PC-9 (cell line): Measurements from ENCODE around the gene MAP3K5. TPM values are rescaled to one million over a fixed set of nuclear protein-coding genes. Genes with fewer than 3 reads are reported as not detected.

Experiments used
- BruUV-seq: library from RNA; stranded (reverse); fragments of 400-500 nt; replicated peaks from 2 replicates; lab custom pipeline; 2021; lab: Mats Ljungman, UMichigan
- CTCF ChIA-PET: fragments of 300-600 bp; sonication (Branson Sonifier 250); formaldehyde crosslinking; loops from one replicate; lab custom pipeline; 2022; ENCODE audit warnings: antibody characterized with exemption; lab: Charles Lee
- POLR2A ChIA-PET: fragments of 300-600 bp; sonication (Branson Sonifier 250); formaldehyde crosslinking; loops from one replicate; lab custom pipeline; 2022; ENCODE audit warnings: antibody characterized with exemption; ENCODE audit not compliant: unreplicated experiment; lab: Charles Lee
- DNase-seq, 2 experiments: peaks; one replicate each; pipeline versions ENCODE4 v3.0.0 to v3.0.0-alpha.2; 2015 to 2022; ENCODE audit warnings: mixed read lengths in 1 of 2
- H2AFZ ChIP-seq: fragments of 200-600 bp; sonication (generic); 2 replicates; pipeline ENCODE4 v1.8.1; 2017; ENCODE audit warnings: antibody characterized with exemption
- H3F3A ChIP-seq: fragments of 200-600 bp; sonication (generic); 2 replicates; pipeline ENCODE4 v1.8.1; 2017; ENCODE audit warnings: antibody characterized with exemption, mild to moderate bottlenecking, low read depth; ENCODE audit not compliant: insufficient read depth
- H3K27ac ChIP-seq: fragments of 200-600 bp; sonication (generic); 2 replicates; pipeline ENCODE4 v1.6.1; 2016; ENCODE audit warnings: mixed run types
- H3K27me3 ChIP-seq: fragments of 200-600 bp; sonication (generic); 2 replicates; pipeline ENCODE4 v1.6.1; 2016; ENCODE audit warnings: low read depth, mixed run types; ENCODE audit not compliant: insufficient read depth
- H3K36me3 ChIP-seq: fragments of 200-600 bp; sonication (generic); 2 replicates; pipeline ENCODE4 v1.6.1; 2016; ENCODE audit warnings: low read depth, mixed run types
- H3K4me1 ChIP-seq: fragments of 200-600 bp; sonication (generic); replicated peaks from 2 replicates; pipeline ENCODE4 v1.6.1; 2016; ENCODE audit warnings: mixed run types; ENCODE audit not compliant: insufficient read depth
- H3K4me2 ChIP-seq: fragments of 200-600 bp; sonication (generic); 2 replicates; pipeline ENCODE4 v1.6.1; 2017; ENCODE audit warnings: mixed run types
- H3K4me3 ChIP-seq: fragments of 200-600 bp; sonication (generic); 2 replicates; pipeline ENCODE4 v1.6.1; 2016; ENCODE audit warnings: mixed run types
- H3K79me2 ChIP-seq: fragments of 200-600 bp; sonication (generic); 2 replicates; pipeline ENCODE4 v1.6.1; 2017; ENCODE audit warnings: low read depth, mixed run types
- H3K9me2 ChIP-seq: fragments of 200-600 bp; sonication (generic); 2 replicates; pipeline ENCODE4 v1.8.1; 2017; ENCODE audit warnings: mild to moderate bottlenecking; ENCODE audit not compliant: insufficient read depth
- H3K9me3 ChIP-seq: fragments of 200-600 bp; sonication (generic); 2 replicates; pipeline ENCODE4 v1.8.1; 2016; ENCODE audit warnings: low read depth; ENCODE audit not compliant: insufficient read depth
- H4K20me1 ChIP-seq: fragments of 200-600 bp; sonication (generic); 2 replicates; pipeline ENCODE4 v1.8.1; 2017; ENCODE audit not compliant: insufficient read depth
- EZH2 ChIP-seq: fragments of 200-600 bp; sonication (generic); IDR thresholded peaks from 2 replicates; pipeline ENCODE4 v1.8.0; 2017; ENCODE audit warnings: antibody characterized with exemption, low read depth
- intact Hi-C: fragments of 100-400 bp; cut with micrococcal nuclease; formaldehyde crosslinking; loops from one replicate; pipeline ENCODE4 v1.10.0; 2022; ENCODE audit not compliant: unreplicated experiment
- total RNA-seq: library from RNA; stranded (reverse); gene quantifications from 2 replicates; pipeline ENCODE4 v1.2.3, GENCODE V29; 2021
- TF ChIP-seq, protein P1 (sequence below): fragments of 200-600 bp; sonication (generic); conservative IDR thresholded peaks from 2 replicates; pipeline ENCODE4 v1.6.1; 2017; ENCODE audit warnings: mixed run types, antibody characterized with exemption, mild to moderate bottlenecking, moderate library complexity

Gene MAP3K5
- total RNA-seq, 1 experiment from 2014 or later = 10.9 TPM

DNA sequence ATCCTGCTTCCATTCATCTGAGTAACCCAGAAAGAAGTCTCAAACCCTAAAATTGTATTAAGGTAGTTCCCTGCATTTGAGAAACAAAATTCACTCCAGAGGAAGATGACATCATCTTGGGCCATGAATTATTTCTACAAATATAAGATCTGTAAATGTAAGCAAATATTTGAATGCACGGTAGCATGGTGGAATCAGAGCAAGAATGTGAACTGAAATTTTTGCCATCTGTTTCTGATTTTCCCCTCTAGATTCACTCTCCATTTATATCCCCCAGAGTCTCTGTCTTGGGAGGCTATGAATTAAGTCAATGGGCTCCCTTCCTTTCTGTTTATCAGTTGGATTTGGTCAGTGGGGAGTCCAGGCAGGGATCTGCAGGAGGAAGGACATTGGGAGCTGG is 5.8 kb upstream of the MAP3K5 start:
- Histone ChIP-seq H3K4me1 (peaks cover 8% of the 10 kb centered on the region), H3K9me2 (no peaks in the 10 kb centered on the region), H3K27me3 (no peaks in the 10 kb centered on the region), H2AFZ (no peak overlapping the region), H4K20me1 (no peaks in the 10 kb centered on the region), H3K79me2 (no peaks in the 10 kb centered on the region), H3K4me2 (no peak overlapping the region), H3K9me3 (peaks cover 5% of the 10 kb centered on the region; the same call in 1 of the 2 replicates), H3F3A (no peaks in the 10 kb centered on the region), H3K36me3 (no peaks in the 10 kb centered on the region), H3K27ac (no peak overlapping the region), H3K4me3 (no peak overlapping the region)
- intact Hi-C loops = loop anchor here (10.0 kb wide), 1 partner anchor 513 kb away; the partner anchor contains the start of gene BCLAF1
- BruUV-seq = no TSS peak
- TF ChIP-seq, protein P1, sequence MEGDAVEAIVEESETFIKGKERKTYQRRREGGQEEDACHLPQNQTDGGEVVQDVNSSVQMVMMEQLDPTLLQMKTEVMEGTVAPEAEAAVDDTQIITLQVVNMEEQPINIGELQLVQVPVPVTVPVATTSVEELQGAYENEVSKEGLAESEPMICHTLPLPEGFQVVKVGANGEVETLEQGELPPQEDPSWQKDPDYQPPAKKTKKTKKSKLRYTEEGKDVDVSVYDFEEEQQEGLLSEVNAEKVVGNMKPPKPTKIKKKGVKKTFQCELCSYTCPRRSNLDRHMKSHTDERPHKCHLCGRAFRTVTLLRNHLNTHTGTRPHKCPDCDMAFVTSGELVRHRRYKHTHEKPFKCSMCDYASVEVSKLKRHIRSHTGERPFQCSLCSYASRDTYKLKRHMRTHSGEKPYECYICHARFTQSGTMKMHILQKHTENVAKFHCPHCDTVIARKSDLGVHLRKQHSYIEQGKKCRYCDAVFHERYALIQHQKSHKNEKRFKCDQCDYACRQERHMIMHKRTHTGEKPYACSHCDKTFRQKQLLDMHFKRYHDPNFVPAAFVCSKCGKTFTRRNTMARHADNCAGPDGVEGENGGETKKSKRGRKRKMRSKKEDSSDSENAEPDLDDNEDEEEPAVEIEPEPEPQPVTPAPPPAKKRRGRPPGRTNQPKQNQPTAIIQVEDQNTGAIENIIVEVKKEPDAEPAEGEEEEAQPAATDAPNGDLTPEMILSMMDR = no peak
- no peak for TF ChIP-seq EZH2
- ChIA-PET CTCF (no interaction called here), POLR2A (interaction anchor here (0.6 kb wide), 1 partner anchor 235 kb away, joined by 5 read pairs; no protein-coding TSS in a partner anchor)
- no peak for DNase-seq

DNA sequence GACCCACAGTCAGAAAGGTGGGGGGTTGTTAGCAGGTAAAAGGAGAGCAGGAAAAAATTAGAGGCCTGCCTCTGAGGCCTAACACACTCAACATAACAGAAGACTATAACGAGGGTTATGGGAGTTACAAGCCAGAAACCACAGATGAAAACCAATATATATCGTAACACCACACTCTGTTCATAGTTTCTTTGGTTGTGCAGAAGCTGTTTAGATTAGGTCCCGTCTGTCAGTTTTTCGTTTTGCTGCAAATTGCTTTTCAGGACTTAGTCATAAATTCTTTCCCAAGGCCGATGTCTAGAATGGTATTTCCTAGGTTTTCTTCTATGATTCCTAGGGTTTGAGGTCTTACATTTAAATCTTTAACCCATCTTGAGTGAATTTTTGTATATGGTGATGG is 3.7 kb upstream of the MAP3K5 start:
- no peak for TF ChIP-seq EZH2
- TF ChIP-seq, protein P1 = no peak
- Histone ChIP-seq H3K9me3 (peaks cover 5% of the 10 kb centered on the region; the same call in 1 of the 2 replicates), H3K9me2 (no peaks in the 10 kb centered on the region), H3K27ac (no peak overlapping the region), H2AFZ (no peak overlapping the region), H3K4me3 (no peak overlapping the region), H3K4me1 (peaks cover 8% of the 10 kb centered on the region), H3K27me3 (no peaks in the 10 kb centered on the region), H3K4me2 (no peak overlapping the region), H3K79me2 (peaks cover 8% of the 10 kb centered on the region), H4K20me1 (no peaks in the 10 kb centered on the region), H3K36me3 (no peaks in the 10 kb centered on the region), H3F3A (peaks cover 2% of the 10 kb centered on the region; the same call in 1 of the 2 replicates)
- DNase-seq = no peak
- intact Hi-C loops = loop anchor here (10.0 kb wide), 1 partner anchor 511 kb away; the partner anchor contains the start of gene BCLAF1
- BruUV-seq = no TSS peak
- ChIA-PET CTCF (no interaction called here), POLR2A (no interaction called here)

DNA sequence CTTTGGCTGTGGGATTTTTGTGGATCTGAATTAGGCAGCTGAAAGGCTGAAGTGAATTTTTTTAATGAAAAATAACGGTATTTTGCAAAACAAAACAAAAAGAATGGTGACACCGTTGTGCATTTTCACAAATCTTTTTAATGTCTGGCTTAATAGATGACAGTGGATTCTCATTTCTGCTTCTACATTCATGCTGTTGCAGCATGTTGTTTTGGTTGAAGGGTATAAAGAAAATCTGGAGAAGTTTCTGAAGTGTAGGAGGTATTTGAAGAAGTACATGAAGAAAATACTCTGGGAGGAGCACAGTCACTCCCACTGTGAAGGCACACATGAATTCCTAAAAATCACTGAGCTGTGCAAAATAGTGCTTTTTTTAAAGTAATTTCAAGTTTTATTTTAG is 3.1 kb upstream of the MAP3K5 start:
- no peaks in the 10 kb centered on the region for H3K36me3 ChIP-seq
- TF ChIP-seq EZH2 = no peak
- TF ChIP-seq, protein P1 = no peak
- peaks cover 5% of the 10 kb centered on the region; the same call in 1 of the 2 replicates for H3K9me3 ChIP-seq
- H3K27ac ChIP-seq = no peak overlapping the region
- H3F3A ChIP-seq = peaks cover 9% of the 10 kb centered on the region; the same call in 1 of the 2 replicates
- H2AFZ ChIP-seq = no peak overlapping the region
- no peak overlapping the region for H3K4me2 ChIP-seq
- peaks cover 11% of the 10 kb centered on the region for H3K4me1 ChIP-seq
- intact Hi-C loops = loop anchor here (10.0 kb wide), 1 partner anchor 511 kb away; the partner anchor contains the start of gene BCLAF1
- no peak for DNase-seq
- ChIA-PET CTCF (no interaction called here), POLR2A (no interaction called here)
- H4K20me1 ChIP-seq = no peaks in the 10 kb centered on the region
- no TSS peak for BruUV-seq
- H3K4me3 ChIP-seq = no peak overlapping the region
- H3K27me3 ChIP-seq = no peaks in the 10 kb centered on the region
- H3K9me2 ChIP-seq = no peaks in the 10 kb centered on the region
- peaks cover 14% of the 10 kb centered on the region for H3K79me2 ChIP-seq
